Measurements from ENCODE around the gene ATOH1. TPM values are rescaled to one million over a fixed set of nuclear protein-coding genes. Genes with fewer than 3 reads are reported as not detected.

The ATOH1 gene
- total RNA-seq, 1 donor from 2014 or later = not detected

GRCh38 chr4:93834249-93835066 is 5.9 kb downstream of the ATOH1 start:
- no peak for DNase-seq (ENCODE audit: low read depth)

- DNase-seq (ENCODE audit: low read depth) = no peak
Measured at GRCh38 chr4:93835929-93836328, 7.4 kb downstream of the ATOH1 start.

GRCh38 chr4:93839704-93840103 is 11.2 kb downstream of the ATOH1 start:
- DNase-seq (ENCODE audit: low read depth) = no peak

- no peak for DNase-seq (ENCODE audit: low read depth)
Measured at GRCh38 chr4:93841803-93842345, 13.3 kb downstream of the ATOH1 start.

- DNase-seq (ENCODE audit: low read depth) = peak; percentile 10
Measured at GRCh38 chr4:93842601-93843252, 14.2 kb downstream of the ATOH1 start.

GRCh38 chr4:93843772-93844171 is 15.2 kb downstream of the ATOH1 start:
- DNase-seq (ENCODE audit: low read depth) = no peak

- no peak for DNase-seq (ENCODE audit: low read depth)
Measured at GRCh38 chr4:93852680-93853079, 24.1 kb downstream of the ATOH1 start.

- no peak for DNase-seq (ENCODE audit: low read depth)
Measured at GRCh38 chr4:93855926-93856325, 27.4 kb downstream of the ATOH1 start.

GRCh38 chr4:93865650-93866049 is 37.1 kb downstream of the ATOH1 start:
- no peak for DNase-seq (ENCODE audit: low read depth)

GRCh38 chr4:93867416-93868001 is 39.0 kb downstream of the ATOH1 start:
- DNase-seq (ENCODE audit: low read depth) = no peak

GRCh38 chr4:93870876-93871458 is 42.4 kb downstream of the ATOH1 start:
- DNase-seq (ENCODE audit: low read depth) = peak; percentile 11

- DNase-seq (ENCODE audit: low read depth) = no peak
Measured at GRCh38 chr4:93876754-93877153, 48.2 kb downstream of the ATOH1 start.

- DNase-seq (ENCODE audit: low read depth) = no peak
Measured at GRCh38 chr4:93878566-93878965, 50.0 kb downstream of the ATOH1 start.

- no peak for DNase-seq (ENCODE audit: low read depth)
Measured at GRCh38 chr4:93879919-93880318, 51.4 kb downstream of the ATOH1 start.

Measured in renal cortical epithelial cell (primary cell).